HepG2 (cell line): ENCODE data around the gene CSKMT. TPM values are rescaled to one million over a fixed set of nuclear protein-coding genes. Genes with fewer than 3 reads are reported as not detected.

Experiments
- ATAC-seq: fragments of 200-7000 bp; cut with Tn5 transposase; 3 replicates; pipeline ENCODE4 v1.9.1; 2020; ENCODE audit warnings: mild to moderate bottlenecking, moderate library complexity
- BruUV-seq: library from RNA; stranded (reverse); fragments of 400-500 nt; replicated peaks from 2 replicates; lab custom pipeline; 2021; lab: Mats Ljungman, UMichigan
- CTCF ChIA-PET: fragments of 300-600 bp; formaldehyde crosslinking; extraction: SDS; loops from one replicate; lab custom pipeline; 2021; ENCODE audit warnings: low total read pairs, inconsistent platforms, low intra/inter-chr PET ratio; lab: Yijun Ruan, JAX
- POLR2A ChIA-PET: fragments of 350-600 bp; sonication (Branson Sonifier 250); formaldehyde crosslinking; loops from one replicate; lab custom pipeline; 2020; ENCODE audit warnings: antibody characterized with exemption, inconsistent platforms; lab: Yijun Ruan, JAX
- DNase-seq: peaks from one replicate; pipeline ENCODE4 v3.0.0-alpha.2; 2015; ENCODE audit warnings: low spot score
- FAIRE-seq: peaks from 3 replicates; lab custom pipeline; 2011; peaks lifted over from hg19 to GRCh38; lab: Jason Lieb, UNC
- H2AFZ ChIP-seq: one replicate; pipeline ENCODE4 v1.6.1; 2011; ENCODE audit warnings: low read length, inconsistent platforms
- H3K27ac ChIP-seq: fragments of 300-600 bp; 3 replicates; pipeline ENCODE4 v1.8.0; 2011; ENCODE audit warnings: mixed run types, mild to moderate bottlenecking, mixed read lengths, low read length, inconsistent platforms; ENCODE audit not compliant: insufficient read depth; ENCODE audit errors: extremely low read length
- H3K27me3 ChIP-seq, 2 experiments: fragments of 200-600 bp in 1 of 2; 2 replicates in 1 of 2; 3 replicates in 1 of 2; pipeline versions ENCODE4 v1.6.0 to v1.8.0; 2011; ENCODE audit warnings: low read length in 2 of 2, mild to moderate bottlenecking in 2 of 2, moderate library complexity in 2 of 2, inconsistent platforms in 1 of 2; ENCODE audit not compliant: insufficient read depth in 2 of 2, control insufficient read depth in 1 of 2
- H3K36me3 ChIP-seq, 2 experiments: fragments of 200-600 bp in 1 of 2; replicated peaks in 1 of 2; 2 replicates in 1 of 2; 3 replicates in 1 of 2; pipeline versions ENCODE4 v1.5.1 to v1.8.0; 2011; ENCODE audit warnings: low read length in 2 of 2, inconsistent platforms in 1 of 2; ENCODE audit not compliant: insufficient read depth in 2 of 2, control insufficient read depth in 1 of 2
- H3K4me1 ChIP-seq: 2 replicates; pipeline ENCODE4 v1.5.1; 2012; ENCODE audit warnings: low read length, inconsistent platforms; ENCODE audit not compliant: insufficient read depth
- H3K4me2 ChIP-seq: 2 replicates; pipeline ENCODE4 v1.6.0; 2011; ENCODE audit warnings: low read depth, low read length, inconsistent platforms
- H3K4me3 ChIP-seq, 3 experiments: fragments of 200-600 bp in 1 of 3; sonication (generic), shearing (Covaris generic) in 1 of 3; replicated peaks in 1 of 3; 2 replicates each; pipeline ENCODE4 v1.5.1; 2011 to 2016; ENCODE audit warnings: low read length in 3 of 3, inconsistent platforms in 2 of 3, low read depth in 2 of 3, mild to moderate bottlenecking in 2 of 3, control low read depth in 1 of 3, mixed read lengths in 1 of 3; ENCODE audit not compliant: insufficient read depth in 1 of 3
- H3K79me2 ChIP-seq: one replicate; pipeline ENCODE4 v1.6.1; 2011; ENCODE audit warnings: low read length, inconsistent platforms; ENCODE audit not compliant: insufficient read depth
- H3K9ac ChIP-seq: 2 replicates; pipeline ENCODE4 v1.6.0; 2011; ENCODE audit warnings: mild to moderate bottlenecking, low read depth, low read length, inconsistent platforms; ENCODE audit not compliant: insufficient read depth
- H3K9me3 ChIP-seq: 2 replicates; pipeline ENCODE4 v1.5.1; 2012; ENCODE audit warnings: mild to moderate bottlenecking, low read length
- H4K20me1 ChIP-seq: 2 replicates; pipeline ENCODE4 v1.6.0; 2011; ENCODE audit warnings: inconsistent platforms, mild to moderate bottlenecking, low read length, moderate library complexity; ENCODE audit not compliant: insufficient read depth
- HBP1 ChIP-seq: IDR thresholded peaks from 2 replicates; pipeline ENCODE4 v1.6.1; 2016; ENCODE audit warnings: low read depth, control low read depth
- HNF4A ChIP-seq: sonication (generic); formaldehyde crosslinking; IDR thresholded peaks from 2 replicates; pipeline ENCODE4 v1.4.0; 2020; ENCODE audit warnings: missing genetic modification reagents
- HOXA3 ChIP-seq: sonication (generic); formaldehyde crosslinking; IDR thresholded peaks from 2 replicates; pipeline ENCODE4 v1.5.0; 2020; ENCODE audit warnings: missing genetic modification reagents
- MAX ChIP-seq: IDR thresholded peaks from 2 replicates; pipeline ENCODE4 v1.6.1; 2012; ENCODE audit warnings: inconsistent platforms
- NR2C2 ChIP-seq: sonication (generic); formaldehyde crosslinking; IDR thresholded peaks from 2 replicates; pipeline ENCODE4 v1.4.0; 2020; ENCODE audit warnings: missing genetic modification reagents, mild to moderate bottlenecking, moderate library complexity, borderline replicate concordance
- NR2F6 ChIP-seq, 2 experiments: IDR thresholded peaks; 2 replicates each; pipeline ENCODE4 v1.6.1; 2016; ENCODE audit warnings: antibody characterized with exemption in 1 of 2, mild to moderate bottlenecking in 1 of 2
- PHF21A ChIP-seq: sonication (generic); formaldehyde crosslinking; IDR thresholded peaks from 2 replicates; pipeline ENCODE4 v1.5.0; 2020; ENCODE audit warnings: mild to moderate bottlenecking, missing genetic modification reagents
- POLR2A ChIP-seq, 2 experiments: IDR thresholded peaks; 2 replicates each; pipeline ENCODE4 v1.6.1; 2011; ENCODE audit warnings: low read depth in 2 of 2, low read length in 2 of 2, mild to moderate bottlenecking in 1 of 2, moderate library complexity in 1 of 2; ENCODE audit not compliant: insufficient read depth in 1 of 2
- SAP130 ChIP-seq: IDR thresholded peaks from 2 replicates; pipeline ENCODE4 v1.6.1; 2016; ENCODE audit warnings: low read depth
- ZKSCAN8 ChIP-seq: IDR thresholded peaks from 2 replicates; pipeline ENCODE4 v1.6.1; 2016; ENCODE audit warnings: borderline replicate concordance, missing genetic modification reagents, missing compliant biosample characterization
- ZNF263 ChIP-seq: sonication (generic); formaldehyde crosslinking; IDR thresholded peaks from 2 replicates; pipeline ENCODE4 v1.4.0; 2020; ENCODE audit warnings: missing genetic modification reagents
- ZNF44 ChIP-seq: sonication (generic); formaldehyde crosslinking; IDR thresholded peaks from 2 replicates; pipeline ENCODE4 v1.5.1; 2020; ENCODE audit warnings: mild to moderate bottlenecking, missing genetic modification reagents
- ZNF574 ChIP-seq: sonication (generic); formaldehyde crosslinking; IDR thresholded peaks from 2 replicates; pipeline ENCODE4 v1.4.0; 2020; ENCODE audit warnings: missing genetic modification reagents
- ZNF777 ChIP-seq: sonication (generic); formaldehyde crosslinking; IDR thresholded peaks from 2 replicates; pipeline ENCODE4 v1.4.0; 2020; ENCODE audit warnings: missing genetic modification reagents
- WGBS: methylation state at CpG from one replicate; pipeline ENCODE4 v1.1.6; 2017; ENCODE audit warnings: low lambda C conversion rate; 5-methylcytosine and 5-hydroxymethylcytosine counted together
- in situ Hi-C: cut with HindIII; loops from 2 replicates; pipeline ENCODE4 v1.10.0; 2017; ENCODE audit warnings: low pct_unique_long_range_greater_than_20kb; ENCODE audit not compliant: extremely low pct_ligation_motif_present
- intact Hi-C: fragments of 100-400 bp; cut with micrococcal nuclease; formaldehyde crosslinking; loops from one replicate; pipeline ENCODE4 v1.10.0; 2022; ENCODE audit not compliant: unreplicated experiment
- polyA plus RNA-seq, 8 experiments: library from polyadenylated mRNA; depleted of rRNA in 3 of 8; stranded (reverse) in 7 of 8; unstranded in 1 of 8; fragments of >200 nt; fragmentation: Illumina TruSeq in 4 of 8; extraction: Trizol in 4 of 8; gene quantifications; 2 replicates each; pipeline versions ENCODE4 v1.2.1 to v1.2.3, GENCODE V29; 2011 to 2016; ENCODE audit warnings: low read depth in 4 of 8, missing spikeins in 1 of 8, mixed read lengths in 1 of 8; ENCODE audit not compliant: insufficient read depth in 1 of 8
- total RNA-seq, 5 experiments: library from RNA; depleted of rRNA; stranded (reverse); fragments of >200 nt; fragmentation: Illumina TruSeq; extraction: Trizol; gene quantifications; 2 replicates each; pipeline ENCODE4 v1.2.3, GENCODE V29; 2016; ENCODE audit warnings: low read depth in 1 of 5

The CSKMT gene
- total and polyA plus RNA-seq, 2 of the 13 experiments (the other 11 are each of a cell fraction or from before 2014, with no cell fraction given), result 7.6 to 31.8 TPM

GRCh38 chr11:62669420-62670161, 4.5 kb downstream of the CSKMT start:
- Histone ChIP-seq H4K20me1 (no peaks in the 10 kb centered on the region; the same call in none of the 2 replicates), H3K36me3 (peaks cover 0 to 10% of the 10 kb centered on the region in 2 experiments; a peak in 2 of 5 replicates), H3K4me3 (peak overlapping the region in 1 of 3 experiments; percentile 38; a peak in 1 of 6 replicates), H3K79me2 (peaks cover 49% of the 10 kb centered on the region), H2AFZ (no peak overlapping the region), H3K27me3 (no peaks in the 10 kb centered on the region; a peak in 1 of 5 replicates), H3K9ac (peak overlapping the region; percentile 33; the same call in 1 of the 2 replicates), H3K4me1 (peaks cover 68% of the 10 kb centered on the region), H3K9me3 (no peaks in the 10 kb centered on the region), H3K4me2 (peak overlapping the region; percentile 56), H3K27ac (peak overlapping the region; percentile 45)
- peak; percentile 7 for ATAC-seq
- in situ Hi-C loops (no loop called here), intact Hi-C loops (no loop called here)
- FAIRE-seq, result peak; percentile 60
- TF ChIP-seq PHF21A (CRISPR knock-in tag) (peak; percentile 37; the same call in 1 of the 2 replicates), ZKSCAN8 (CRISPR knock-in tag) (peak; percentile 32; the same call in 1 of the 2 replicates), NR2C2 (CRISPR knock-in tag) (0 out of 2 replicates have a peak, but pooled peaks have one; percentile 41), MAX (0 out of 2 replicates have a peak, but pooled peaks have one; percentile 10), ZNF777 (CRISPR knock-in tag) (no peak), ZNF44 (no peak), HNF4A (CRISPR knock-in tag) (peak; percentile 33; the same call in 1 of the 2 replicates), SAP130 (0 out of 2 replicates have a peak, but pooled peaks have one; percentile 11), ZNF263 (CRISPR knock-in tag) (0 out of 2 replicates have a peak, but pooled peaks have one; percentile 24), NR2F6 (IDR thresholded peaks at IDR 0.05) (peak; percentile 36; the same call in 1 of the 2 replicates), NR2F6 (CRISPR knock-in tag; IDR thresholded peaks at IDR 0.05) (peak; percentile 46; the same call in 1 of the 2 replicates), HBP1 (CRISPR knock-in tag) (no peak), POLR2A (IDR thresholded peaks at IDR 0.05; ENCODE audit: insufficient read depth in 1 of 2, low read depth in 2 of 2, low read length in 2 of 2) (0 out of 4 replicates have a peak, but pooled peaks of 1 of the 2 experiments have one; percentile 14), HOXA3 (CRISPR knock-in tag) (peak; percentile 39), ZNF574 (peak; percentile 59)
- DNase-seq, result peak; percentile 47
- POLR2A ChIA-PET, result interaction anchor here (1.4 to 6.6 kb wide), 12 partner anchors 11 to 172 kb away, joined by 3 to 53 read pairs (median 10); partner anchors contain the start of genes B3GAT3, GANAB, INTS5 and MTA2
- BruUV-seq, result no TSS peak
- 66% methylated on average over 4 of the region's 4 CpGs for WGBS
- CTCF ChIA-PET, result no interaction called here
